GM23338 (cell line): ENCODE results near the gene FAM131A. TPM values are rescaled to one million over a fixed set of nuclear protein-coding genes. Genes with fewer than 3 reads are reported as not detected.

Experiments
- ATAC-seq: fragments of 200-7000 bp; cut with Tn5 transposase; 3 replicates; pipeline ENCODE4 v1.9.1; 2020
- DNase-seq: peaks from one replicate; pipeline ENCODE4 v3.0.0-alpha.2; 2015; ENCODE audit warnings: low spot score
- H2AFZ ChIP-seq: fragments of 200-600 bp; sonication (generic); 2 replicates; pipeline ENCODE4 v1.8.0; 2016; ENCODE audit warnings: antibody characterized with exemption, mild to moderate bottlenecking, moderate library complexity
- H3F3A ChIP-seq: fragments of 200-600 bp; sonication (generic); replicated peaks from 2 replicates; pipeline ENCODE4 v1.8.0; 2017; ENCODE audit warnings: antibody characterized with exemption, mixed run types, low read depth
- H3K27ac ChIP-seq: fragments of 200-600 bp; sonication (generic); 2 replicates; pipeline ENCODE4 v1.6.1; 2016; ENCODE audit warnings: low read depth
- H3K27me3 ChIP-seq: fragments of 200-600 bp; sonication (generic); 2 replicates; pipeline ENCODE4 v1.8.0; 2016; ENCODE audit warnings: mild to moderate bottlenecking, mixed run types, moderate library complexity; ENCODE audit not compliant: insufficient read depth
- H3K36me3 ChIP-seq: fragments of 200-600 bp; sonication (generic); 2 replicates; pipeline ENCODE4 v1.8.0; 2016; ENCODE audit warnings: mild to moderate bottlenecking; ENCODE audit not compliant: insufficient read depth
- H3K4me1 ChIP-seq: fragments of 200-600 bp; sonication (generic); 2 replicates; pipeline ENCODE4 v1.8.0; 2016; ENCODE audit warnings: mild to moderate bottlenecking, moderate library complexity; ENCODE audit not compliant: insufficient read depth
- H3K4me2 ChIP-seq: fragments of 200-600 bp; sonication (generic); 2 replicates; pipeline ENCODE4 v1.7.1; 2017; ENCODE audit warnings: mixed run types
- H3K4me3 ChIP-seq: fragments of 200-600 bp; sonication (generic); 2 replicates; pipeline ENCODE4 v1.6.1; 2016; ENCODE audit warnings: mixed run types
- H3K79me2 ChIP-seq: fragments of 200-600 bp; sonication (generic); replicated peaks from 2 replicates; pipeline ENCODE4 v1.8.0; 2017; ENCODE audit warnings: mild to moderate bottlenecking; ENCODE audit not compliant: insufficient read depth
- H3K9me2 ChIP-seq: fragments of 200-600 bp; sonication (generic); 2 replicates; pipeline ENCODE4 v1.8.0; 2017; ENCODE audit not compliant: insufficient read depth
- H4K20me1 ChIP-seq: fragments of 200-600 bp; sonication (generic); replicated peaks from 2 replicates; pipeline ENCODE4 v1.8.0; 2017; ENCODE audit warnings: mild to moderate bottlenecking; ENCODE audit not compliant: insufficient read depth
- H3K27ac Mint-ChIP-seq: 2 replicates; pipeline ENCODE4 v1.8.0; 2020; ENCODE audit warnings: inconsistent platforms, mild to moderate bottlenecking, moderate library complexity, mixed read lengths
- H3K27me3 Mint-ChIP-seq: 3 replicates; pipeline ENCODE4 v1.8.0; 2022; ENCODE audit warnings: low read depth, mild to moderate bottlenecking, moderate library complexity, mixed read lengths, inconsistent platforms; ENCODE audit not compliant: insufficient read depth, poor library complexity
- H3K36me3 Mint-ChIP-seq: 3 replicates; pipeline ENCODE4 v1.8.0; 2021; ENCODE audit warnings: low read depth, mild to moderate bottlenecking, inconsistent platforms, moderate library complexity, mixed read lengths
- H3K4me1 Mint-ChIP-seq: 3 replicates; pipeline ENCODE4 v1.8.0; 2020; ENCODE audit warnings: mild to moderate bottlenecking, inconsistent platforms, mixed read lengths
- H3K4me3 Mint-ChIP-seq: 3 replicates; pipeline ENCODE4 v1.8.0; 2021; ENCODE audit warnings: moderate library complexity, mild to moderate bottlenecking, inconsistent platforms, mixed read lengths
- H3K9me3 Mint-ChIP-seq: 3 replicates; pipeline ENCODE4 v1.8.0; 2020; ENCODE audit warnings: moderate library complexity, mild to moderate bottlenecking, inconsistent platforms, mixed read lengths
- CREB1 ChIP-seq: fragments of 250-450 bp; sonication (Bioruptor Pico); IDR thresholded peaks from 2 replicates; pipeline ENCODE4 v1.5.0; 2020; ENCODE audit warnings: low read depth, mild to moderate bottlenecking, moderate library complexity
- CTCF ChIP-seq, 2 experiments: fragments of 200-600 bp in 1 of 2; sonication (generic) in 1 of 2; conservative IDR thresholded peaks; 2 replicates each; pipeline versions ENCODE4 v1.5.1 to v1.6.1; 2016 to 2017; ENCODE audit warnings: antibody characterized with exemption in 2 of 2, low read depth in 2 of 2, mild to moderate bottlenecking in 2 of 2, moderate library complexity in 1 of 2
- ETS1 ChIP-seq: IDR thresholded peaks from 2 replicates; pipeline ENCODE4 v1.6.1; 2016; ENCODE audit warnings: antibody characterized with exemption
- EZH2 ChIP-seq: fragments of 200-600 bp; sonication (generic); IDR thresholded peaks from one replicate; pipeline ENCODE4 v1.8.0; 2017; ENCODE audit warnings: antibody characterized with exemption, mild to moderate bottlenecking, low read depth; ENCODE audit not compliant: unreplicated experiment
- EZH2phosphoT487 ChIP-seq: fragments of 200-600 bp; sonication (generic); IDR thresholded peaks from one replicate; pipeline ENCODE4 v1.8.1; 2018; ENCODE audit warnings: antibody characterized with exemption; ENCODE audit not compliant: unreplicated experiment
- JUNB ChIP-seq: IDR thresholded peaks from one replicate; pipeline ENCODE4 v1.6.1; 2016; ENCODE audit warnings: antibody characterized with exemption; ENCODE audit not compliant: unreplicated experiment
- NANOG ChIP-seq: IDR thresholded peaks from 2 replicates; pipeline ENCODE4 v1.6.1; 2016; ENCODE audit warnings: antibody characterized with exemption, borderline replicate concordance
- POLR2AphosphoS5 ChIP-seq: IDR thresholded peaks from 2 replicates; pipeline ENCODE4 v1.6.1; 2016; ENCODE audit warnings: antibody characterized with exemption, low read depth
- STAT1 ChIP-seq: IDR thresholded peaks from one replicate; pipeline ENCODE4 v1.6.1; 2016; ENCODE audit warnings: antibody characterized with exemption; ENCODE audit not compliant: unreplicated experiment
- ZNF114 ChIP-seq: fragments of 250-450 bp; sonication (Bioruptor Pico); IDR thresholded peaks from 2 replicates; pipeline ENCODE4 v1.5.0; 2020; ENCODE audit warnings: mild to moderate bottlenecking, moderate library complexity
- ZNF331 ChIP-seq: fragments of 250-450 bp; sonication (Bioruptor Pico); IDR thresholded peaks from 2 replicates; pipeline ENCODE4 v1.5.0; 2020; ENCODE audit warnings: low read depth, mild to moderate bottlenecking, moderate library complexity
- polyA plus RNA-seq: library from polyadenylated mRNA; unstranded; fragments of >200 nt; fragmentation: Nextera tagmentation; extraction: Ambion mirVana; gene quantifications from 2 replicates; pipeline ENCODE4 v1.2.1, GENCODE V29; 2016
- total RNA-seq: library from RNA; depleted of rRNA; stranded (reverse); fragments of >200 nt; shearing (Covaris generic); gene quantifications from 2 replicates; pipeline ENCODE4 v1.2.3, GENCODE V29; 2014
- TF ChIP-seq, protein P1 (sequence below): fragments of 250-450 bp; sonication (Bioruptor Pico); IDR thresholded peaks from 2 replicates; pipeline ENCODE4 v1.5.0; 2020; ENCODE audit warnings: mild to moderate bottlenecking, moderate library complexity
- TF ChIP-seq, protein P2 (sequence below): IDR thresholded peaks from one replicate; pipeline ENCODE4 v1.6.1; 2018; ENCODE audit warnings: antibody characterized with exemption; ENCODE audit not compliant: unreplicated experiment

The FAM131A gene
- total and polyA plus RNA-seq, 2 experiments from 2014 or later: 6.7 to 31.8 TPM

- peaks cover 12% of the 10 kb centered on the region for H3K4me1 ChIP-seq
- H3K27me3 Mint-ChIP-seq: peaks cover 10% of the 10 kb centered on the region
- H3K36me3 Mint-ChIP-seq: peaks cover 30% of the 10 kb centered on the region
- H3K4me3 ChIP-seq: no peak overlapping the region
- no peak overlapping the region for H2AFZ ChIP-seq
- H3K27ac Mint-ChIP-seq: no peak overlapping the region
- H3K9me2 ChIP-seq: no peaks in the 10 kb centered on the region
- no peak overlapping the region for H3K4me3 Mint-ChIP-seq
- H3F3A ChIP-seq: 0 out of 2 replicates have a peak, but pooled peaks cover 2% of the 10 kb centered on the region
- H3K27ac ChIP-seq: no peak overlapping the region
- no peaks in the 10 kb centered on the region for H4K20me1 ChIP-seq
- H3K79me2 ChIP-seq: no peaks in the 10 kb centered on the region
- no peak for DNase-seq
- no peaks in the 10 kb centered on the region for H3K9me3 Mint-ChIP-seq
- peaks cover 6% of the 10 kb centered on the region for H3K27me3 ChIP-seq
- TF ChIP-seq POLR2AphosphoS5: no peak
- no peak for TF ChIP-seq STAT1
- no peak for TF ChIP-seq EZH2
- TF ChIP-seq, protein P1, sequence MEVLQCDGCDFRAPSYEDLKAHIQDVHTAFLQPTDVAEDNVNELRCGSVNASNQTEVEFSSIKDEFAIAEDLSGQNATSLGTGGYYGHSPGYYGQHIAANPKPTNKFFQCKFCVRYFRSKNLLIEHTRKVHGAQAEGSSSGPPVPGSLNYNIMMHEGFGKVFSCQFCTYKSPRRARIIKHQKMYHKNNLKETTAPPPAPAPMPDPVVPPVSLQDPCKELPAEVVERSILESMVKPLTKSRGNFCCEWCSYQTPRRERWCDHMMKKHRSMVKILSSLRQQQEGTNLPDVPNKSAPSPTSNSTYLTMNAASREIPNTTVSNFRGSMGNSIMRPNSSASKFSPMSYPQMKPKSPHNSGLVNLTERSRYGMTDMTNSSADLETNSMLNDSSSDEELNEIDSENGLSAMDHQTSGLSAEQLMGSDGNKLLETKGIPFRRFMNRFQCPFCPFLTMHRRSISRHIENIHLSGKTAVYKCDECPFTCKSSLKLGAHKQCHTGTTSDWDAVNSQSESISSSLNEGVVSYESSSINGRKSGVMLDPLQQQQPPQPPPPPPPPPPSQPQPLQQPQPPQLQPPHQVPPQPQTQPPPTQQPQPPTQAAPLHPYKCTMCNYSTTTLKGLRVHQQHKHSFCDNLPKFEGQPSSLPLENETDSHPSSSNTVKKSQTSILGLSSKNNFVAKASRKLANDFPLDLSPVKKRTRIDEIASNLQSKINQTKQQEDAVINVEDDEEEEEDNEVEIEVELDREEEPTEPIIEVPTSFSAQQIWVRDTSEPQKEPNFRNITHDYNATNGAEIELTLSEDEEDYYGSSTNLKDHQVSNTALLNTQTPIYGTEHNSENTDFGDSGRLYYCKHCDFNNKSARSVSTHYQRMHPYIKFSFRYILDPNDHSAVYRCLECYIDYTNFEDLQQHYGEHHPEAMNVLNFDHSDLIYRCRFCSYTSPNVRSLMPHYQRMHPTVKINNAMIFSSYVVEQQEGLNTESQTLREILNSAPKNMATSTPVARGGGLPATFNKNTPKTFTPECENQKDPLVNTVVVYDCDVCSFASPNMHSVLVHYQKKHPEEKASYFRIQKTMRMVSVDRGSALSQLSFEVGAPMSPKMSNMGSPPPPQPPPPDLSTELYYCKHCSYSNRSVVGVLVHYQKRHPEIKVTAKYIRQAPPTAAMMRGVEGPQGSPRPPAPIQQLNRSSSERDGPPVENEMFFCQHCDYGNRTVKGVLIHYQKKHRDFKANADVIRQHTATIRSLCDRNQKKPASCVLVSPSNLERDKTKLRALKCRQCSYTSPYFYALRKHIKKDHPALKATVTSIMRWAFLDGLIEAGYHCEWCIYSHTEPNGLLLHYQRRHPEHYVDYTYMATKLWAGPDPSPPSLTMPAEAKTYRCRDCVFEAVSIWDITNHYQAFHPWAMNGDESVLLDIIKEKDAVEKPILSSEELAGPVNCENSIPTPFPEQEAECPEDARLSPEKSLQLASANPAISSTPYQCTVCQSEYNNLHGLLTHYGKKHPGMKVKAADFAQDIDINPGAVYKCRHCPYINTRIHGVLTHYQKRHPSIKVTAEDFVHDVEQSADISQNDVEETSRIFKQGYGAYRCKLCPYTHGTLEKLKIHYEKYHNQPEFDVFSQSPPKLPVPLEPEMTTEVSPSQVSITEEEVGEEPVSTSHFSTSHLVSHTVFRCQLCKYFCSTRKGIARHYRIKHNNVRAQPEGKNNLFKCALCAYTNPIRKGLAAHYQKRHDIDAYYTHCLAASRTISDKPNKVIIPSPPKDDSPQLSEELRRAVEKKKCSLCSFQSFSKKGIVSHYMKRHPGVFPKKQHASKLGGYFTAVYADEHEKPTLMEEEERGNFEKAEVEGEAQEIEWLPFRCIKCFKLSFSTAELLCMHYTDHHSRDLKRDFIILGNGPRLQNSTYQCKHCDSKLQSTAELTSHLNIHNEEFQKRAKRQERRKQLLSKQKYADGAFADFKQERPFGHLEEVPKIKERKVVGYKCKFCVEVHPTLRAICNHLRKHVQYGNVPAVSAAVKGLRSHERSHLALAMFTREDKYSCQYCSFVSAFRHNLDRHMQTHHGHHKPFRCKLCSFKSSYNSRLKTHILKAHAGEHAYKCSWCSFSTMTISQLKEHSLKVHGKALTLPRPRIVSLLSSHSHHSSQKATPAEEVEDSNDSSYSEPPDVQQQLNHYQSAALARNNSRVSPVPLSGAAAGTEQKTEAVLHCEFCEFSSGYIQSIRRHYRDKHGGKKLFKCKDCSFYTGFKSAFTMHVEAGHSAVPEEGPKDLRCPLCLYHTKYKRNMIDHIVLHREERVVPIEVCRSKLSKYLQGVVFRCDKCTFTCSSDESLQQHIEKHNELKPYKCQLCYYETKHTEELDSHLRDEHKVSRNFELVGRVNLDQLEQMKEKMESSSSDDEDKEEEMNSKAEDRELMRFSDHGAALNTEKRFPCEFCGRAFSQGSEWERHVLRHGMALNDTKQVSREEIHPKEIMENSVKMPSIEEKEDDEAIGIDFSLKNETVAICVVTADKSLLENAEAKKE: no peak
- TF ChIP-seq CTCF (conservative IDR thresholded peaks at IDR 0.05; ENCODE audit: low read depth in 2 of 2): no peak
- no peak for TF ChIP-seq ZNF114
- no peak for TF ChIP-seq NANOG
- TF ChIP-seq CREB1 (CRISPR knock-in tag): no peak
- TF ChIP-seq ZNF331 (CRISPR knock-in tag): no peak
- TF ChIP-seq ETS1: no peak
- no peak for TF ChIP-seq JUNB
- TF ChIP-seq EZH2phosphoT487: no peak
- TF ChIP-seq, protein P2, sequence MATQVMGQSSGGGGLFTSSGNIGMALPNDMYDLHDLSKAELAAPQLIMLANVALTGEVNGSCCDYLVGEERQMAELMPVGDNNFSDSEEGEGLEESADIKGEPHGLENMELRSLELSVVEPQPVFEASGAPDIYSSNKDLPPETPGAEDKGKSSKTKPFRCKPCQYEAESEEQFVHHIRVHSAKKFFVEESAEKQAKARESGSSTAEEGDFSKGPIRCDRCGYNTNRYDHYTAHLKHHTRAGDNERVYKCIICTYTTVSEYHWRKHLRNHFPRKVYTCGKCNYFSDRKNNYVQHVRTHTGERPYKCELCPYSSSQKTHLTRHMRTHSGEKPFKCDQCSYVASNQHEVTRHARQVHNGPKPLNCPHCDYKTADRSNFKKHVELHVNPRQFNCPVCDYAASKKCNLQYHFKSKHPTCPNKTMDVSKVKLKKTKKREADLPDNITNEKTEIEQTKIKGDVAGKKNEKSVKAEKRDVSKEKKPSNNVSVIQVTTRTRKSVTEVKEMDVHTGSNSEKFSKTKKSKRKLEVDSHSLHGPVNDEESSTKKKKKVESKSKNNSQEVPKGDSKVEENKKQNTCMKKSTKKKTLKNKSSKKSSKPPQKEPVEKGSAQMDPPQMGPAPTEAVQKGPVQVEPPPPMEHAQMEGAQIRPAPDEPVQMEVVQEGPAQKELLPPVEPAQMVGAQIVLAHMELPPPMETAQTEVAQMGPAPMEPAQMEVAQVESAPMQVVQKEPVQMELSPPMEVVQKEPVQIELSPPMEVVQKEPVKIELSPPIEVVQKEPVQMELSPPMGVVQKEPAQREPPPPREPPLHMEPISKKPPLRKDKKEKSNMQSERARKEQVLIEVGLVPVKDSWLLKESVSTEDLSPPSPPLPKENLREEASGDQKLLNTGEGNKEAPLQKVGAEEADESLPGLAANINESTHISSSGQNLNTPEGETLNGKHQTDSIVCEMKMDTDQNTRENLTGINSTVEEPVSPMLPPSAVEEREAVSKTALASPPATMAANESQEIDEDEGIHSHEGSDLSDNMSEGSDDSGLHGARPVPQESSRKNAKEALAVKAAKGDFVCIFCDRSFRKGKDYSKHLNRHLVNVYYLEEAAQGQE: no peak
- 0 out of 2 replicates have a peak, but pooled peaks cover 3% of the 10 kb centered on the region for H3K36me3 ChIP-seq
- peaks cover 22% of the 10 kb centered on the region for H3K4me1 Mint-ChIP-seq
- no peak overlapping the region for H3K4me2 ChIP-seq
- ATAC-seq: no peak
Measured at GRCh38 chr3:184355261-184356040, 18.1 kb downstream of the FAM131A start.
